ENCODE results near the gene PLEKHG4B. TPM values are rescaled to one million over a fixed set of nuclear protein-coding genes. Genes with fewer than 3 reads are reported as not detected.
"Not testable (repeated sequence)": the region's sequence is repeated elsewhere in the genome, so short reads cannot be mapped to it uniquely, and the experiment has no call there.

The PLEKHG4B gene
- total RNA-seq, 2 donors from 2014 or later, result under 0.01 to 0.28 TPM

DNA sequence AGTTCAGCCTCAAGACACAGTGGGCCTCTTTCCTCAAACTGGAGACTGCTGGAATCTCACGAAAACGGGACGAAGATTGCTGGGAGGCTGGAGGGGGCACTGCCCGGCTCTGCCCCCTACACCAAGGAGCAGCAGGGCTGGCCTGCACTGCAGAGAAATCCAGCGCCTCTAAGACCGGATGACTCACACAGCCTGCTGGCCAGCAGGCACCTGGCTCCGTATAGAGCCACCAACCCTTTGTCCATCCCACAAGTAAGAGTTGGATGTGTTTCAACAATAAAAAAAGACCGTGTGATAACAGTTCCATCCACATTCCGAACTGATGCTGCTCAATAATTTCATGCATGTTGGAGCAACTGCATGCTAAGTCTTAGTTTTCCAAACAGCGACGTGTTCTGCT, 114.4 kb downstream of the PLEKHG4B start:
- TF ChIP-seq, protein P1, sequence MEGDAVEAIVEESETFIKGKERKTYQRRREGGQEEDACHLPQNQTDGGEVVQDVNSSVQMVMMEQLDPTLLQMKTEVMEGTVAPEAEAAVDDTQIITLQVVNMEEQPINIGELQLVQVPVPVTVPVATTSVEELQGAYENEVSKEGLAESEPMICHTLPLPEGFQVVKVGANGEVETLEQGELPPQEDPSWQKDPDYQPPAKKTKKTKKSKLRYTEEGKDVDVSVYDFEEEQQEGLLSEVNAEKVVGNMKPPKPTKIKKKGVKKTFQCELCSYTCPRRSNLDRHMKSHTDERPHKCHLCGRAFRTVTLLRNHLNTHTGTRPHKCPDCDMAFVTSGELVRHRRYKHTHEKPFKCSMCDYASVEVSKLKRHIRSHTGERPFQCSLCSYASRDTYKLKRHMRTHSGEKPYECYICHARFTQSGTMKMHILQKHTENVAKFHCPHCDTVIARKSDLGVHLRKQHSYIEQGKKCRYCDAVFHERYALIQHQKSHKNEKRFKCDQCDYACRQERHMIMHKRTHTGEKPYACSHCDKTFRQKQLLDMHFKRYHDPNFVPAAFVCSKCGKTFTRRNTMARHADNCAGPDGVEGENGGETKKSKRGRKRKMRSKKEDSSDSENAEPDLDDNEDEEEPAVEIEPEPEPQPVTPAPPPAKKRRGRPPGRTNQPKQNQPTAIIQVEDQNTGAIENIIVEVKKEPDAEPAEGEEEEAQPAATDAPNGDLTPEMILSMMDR (IDR thresholded peaks at IDR 0.05), result no peak
- no peak for ATAC-seq (ENCODE audit: insufficient number of reproducible peaks, low FRiP score, low read depth)
- no peak overlapping the region for H3K4me3 ChIP-seq
- H3K9me3 ChIP-seq, result no peaks in the 10 kb centered on the region
- DNase-seq (ENCODE audit: low spot score), result no peak
- H3K36me3 ChIP-seq, result peaks cover 16% of the 10 kb centered on the region
- H3K4me1 ChIP-seq (ENCODE audit: control insufficient read depth in 1 of 2, low read depth in 2 of 2), result no peaks in the 10 kb centered on the region
- no peak overlapping the region for H3K27ac ChIP-seq
- no peaks in the 10 kb centered on the region for H3K27me3 ChIP-seq (replicated peaks; ENCODE audit: insufficient read depth)

DNA sequence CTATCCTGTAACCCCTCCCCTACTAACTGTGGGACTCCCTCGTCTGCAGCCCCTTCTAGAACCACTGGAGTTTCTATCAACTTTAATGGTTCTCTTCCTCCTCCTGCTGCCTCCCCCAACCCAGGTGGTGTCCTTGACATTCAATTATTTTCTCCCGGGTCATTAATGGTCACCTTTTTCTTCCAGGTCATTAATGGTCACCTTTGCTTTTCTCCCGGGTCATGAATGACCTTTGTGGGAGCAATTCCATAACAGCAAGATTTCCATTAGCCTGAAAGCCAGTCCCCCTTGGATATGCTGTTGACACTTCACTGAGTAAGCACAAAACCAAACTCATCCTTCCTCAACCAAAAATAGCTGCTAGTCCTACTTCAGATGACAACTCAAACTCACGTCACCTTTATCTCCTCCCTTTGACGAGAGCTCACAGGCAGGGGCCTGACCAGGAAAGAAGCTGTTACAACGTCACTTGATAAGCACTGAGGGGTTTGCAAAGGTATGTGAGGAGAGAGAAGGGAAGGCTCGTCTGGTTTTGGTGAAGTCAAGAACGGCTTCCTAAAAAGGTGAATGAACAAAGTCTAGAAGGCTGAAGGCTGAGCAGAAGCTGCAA, 115.1 kb downstream of the PLEKHG4B start:
- Histone ChIP-seq H3K4me3 (no peak overlapping the region), H3K4me1 (ENCODE audit: control insufficient read depth in 1 of 2, low read depth in 2 of 2) (no peaks in the 10 kb centered on the region), H3K27me3 (replicated peaks; ENCODE audit: insufficient read depth) (no peaks in the 10 kb centered on the region), H3K36me3 (peaks cover 16% of the 10 kb centered on the region), H3K27ac (no peak overlapping the region), H3K9me3 (no peaks in the 10 kb centered on the region)
- no peak for DNase-seq (ENCODE audit: low spot score)
- no peak for ATAC-seq (ENCODE audit: insufficient number of reproducible peaks, low FRiP score, low read depth)
- TF ChIP-seq, protein P1 (IDR thresholded peaks at IDR 0.05), result no peak

DNA sequence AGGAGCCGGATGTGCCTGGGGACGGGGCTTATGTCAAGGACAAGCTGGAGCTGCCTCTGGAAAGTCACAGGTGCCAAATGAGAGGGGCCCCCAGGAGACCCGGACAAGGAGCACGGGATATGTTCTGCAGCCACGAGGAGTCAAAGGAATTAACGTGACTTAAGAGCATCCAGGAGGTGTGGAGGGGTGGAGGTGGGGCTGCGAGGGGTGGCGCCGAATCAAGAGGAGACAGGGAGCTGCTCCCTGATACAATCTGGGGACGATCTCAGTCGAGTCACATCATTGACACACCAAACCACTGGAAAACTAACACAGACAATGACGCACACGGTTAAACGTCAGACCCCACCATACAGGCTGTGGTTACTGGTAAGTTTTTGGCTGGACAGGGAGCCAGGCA, 115.6 kb downstream of the PLEKHG4B start:
- Histone ChIP-seq H3K4me3 (no peak overlapping the region), H3K36me3 (peaks cover 16% of the 10 kb centered on the region), H3K27ac (no peak overlapping the region), H3K4me1 (ENCODE audit: control insufficient read depth in 1 of 2, low read depth in 2 of 2) (no peaks in the 10 kb centered on the region), H3K27me3 (replicated peaks; ENCODE audit: insufficient read depth) (no peaks in the 10 kb centered on the region), H3K9me3 (no peaks in the 10 kb centered on the region)
- TF ChIP-seq, protein P1 (IDR thresholded peaks at IDR 0.05), result no peak
- DNase-seq (ENCODE audit: low spot score) (no peak), ATAC-seq (ENCODE audit: insufficient number of reproducible peaks, low FRiP score, low read depth) (no peak)

DNA sequence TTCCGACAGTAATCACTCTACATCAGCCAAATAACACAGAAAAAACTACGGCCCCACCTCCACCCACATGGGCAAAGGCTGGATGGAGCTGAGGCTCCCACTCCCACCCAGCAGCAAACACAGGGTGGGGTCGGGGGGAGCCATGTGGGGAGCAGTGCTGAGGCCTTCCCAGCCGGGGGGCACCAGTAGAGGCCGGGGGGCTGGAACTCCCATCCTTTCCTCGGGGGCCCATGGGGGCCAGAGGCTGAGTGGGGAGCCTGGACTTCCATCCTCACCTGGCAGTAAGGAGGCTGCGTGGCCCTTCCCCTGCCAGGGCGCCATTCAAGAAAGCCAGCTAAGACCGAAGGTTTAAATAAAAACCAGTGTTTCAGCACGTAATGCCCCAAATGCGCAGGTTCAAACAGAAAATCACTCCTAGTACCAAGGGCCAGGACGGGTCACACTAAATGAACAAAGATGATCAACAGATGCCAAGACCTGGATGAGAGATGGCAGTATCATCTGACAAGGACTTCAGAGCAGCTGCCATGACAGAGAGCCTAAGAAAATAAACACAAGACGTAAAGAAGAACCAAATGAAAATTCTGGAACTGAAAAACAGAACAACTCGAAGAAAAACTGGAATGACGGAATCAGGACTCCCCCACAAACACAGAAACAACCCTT, 116.6 kb downstream of the PLEKHG4B start:
- Histone ChIP-seq H3K4me1 (ENCODE audit: control insufficient read depth in 1 of 2, low read depth in 2 of 2) (no peaks in the 10 kb centered on the region), H3K27me3 (replicated peaks; ENCODE audit: insufficient read depth) (no peaks in the 10 kb centered on the region), H3K27ac (no peak overlapping the region), H3K4me3 (no peak overlapping the region), H3K36me3 (peaks cover 11% of the 10 kb centered on the region), H3K9me3 (no peaks in the 10 kb centered on the region)
- ATAC-seq (ENCODE audit: insufficient number of reproducible peaks, low FRiP score, low read depth), result no peak
- TF ChIP-seq, protein P1 (IDR thresholded peaks at IDR 0.05), result no peak
- no peak for DNase-seq (ENCODE audit: low spot score)

DNA sequence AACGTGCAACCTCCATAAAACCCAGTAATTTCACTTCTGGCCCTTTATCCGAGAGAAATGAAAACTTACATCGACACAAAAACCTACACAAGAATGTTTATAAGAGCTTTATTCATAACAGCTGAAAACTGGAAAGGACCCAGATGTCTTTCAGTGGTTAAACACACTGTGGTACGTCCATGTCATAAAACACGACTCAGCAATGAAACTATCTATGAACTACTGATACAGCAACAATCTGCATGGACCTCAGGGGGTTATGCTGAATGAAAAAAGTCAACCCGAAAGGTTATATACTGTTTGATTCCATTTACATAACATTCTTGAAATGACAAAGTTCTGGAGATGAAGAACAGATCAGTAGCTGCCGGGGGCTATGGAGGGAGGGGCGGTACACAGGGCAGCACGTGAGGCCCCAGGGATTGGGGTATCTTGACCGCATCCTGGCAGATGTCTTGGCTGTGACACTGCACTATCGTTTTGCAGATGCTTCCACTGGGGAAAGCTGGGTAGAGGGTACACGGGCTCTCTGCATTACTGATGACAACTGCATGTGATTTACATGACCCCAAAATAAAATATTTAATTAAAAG, 121.9 kb downstream of the PLEKHG4B start:
- no peaks in the 10 kb centered on the region for H3K9me3 ChIP-seq
- H3K27me3 ChIP-seq (replicated peaks; ENCODE audit: insufficient read depth), result no peaks in the 10 kb centered on the region
- H3K4me1 ChIP-seq (ENCODE audit: control insufficient read depth in 1 of 2, low read depth in 2 of 2), result peaks cover 0 to 6% of the 10 kb centered on the region in 2 donors
- no peak overlapping the region for H3K4me3 ChIP-seq
- DNase-seq (ENCODE audit: low spot score) (no peak), ATAC-seq (ENCODE audit: insufficient number of reproducible peaks, low FRiP score, low read depth) (no peak)
- TF ChIP-seq, protein P1 (IDR thresholded peaks at IDR 0.05), result no peak
- no peaks in the 10 kb centered on the region for H3K36me3 ChIP-seq
- H3K27ac ChIP-seq, result no peak overlapping the region

DNA sequence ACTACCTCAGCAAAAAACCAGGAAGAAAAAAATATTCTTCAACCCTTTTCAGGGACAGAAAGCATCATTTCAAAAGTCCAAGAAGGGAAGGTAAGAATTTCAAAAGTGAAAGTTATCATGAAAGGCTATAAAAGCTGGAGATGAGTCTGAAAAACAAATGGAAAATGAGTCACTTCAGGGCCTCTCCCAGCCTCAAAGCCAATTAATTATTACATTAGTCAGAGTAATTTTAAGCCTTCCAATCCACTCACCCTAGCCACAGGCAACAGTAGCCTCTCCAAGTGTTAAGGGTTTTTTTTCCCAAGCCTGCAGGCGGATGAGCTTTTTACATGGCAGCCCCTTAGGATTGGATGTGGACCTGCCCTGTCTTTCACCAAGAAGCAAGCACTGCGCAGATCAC, 123.3 kb downstream of the PLEKHG4B start:
- not testable (repeated sequence) for DNase-seq (ENCODE audit: low spot score); H3K27me3 ChIP-seq (replicated peaks; ENCODE audit: insufficient read depth); ATAC-seq (ENCODE audit: insufficient number of reproducible peaks, low FRiP score, low read depth); H3K36me3 ChIP-seq; H3K27ac ChIP-seq; H3K9me3 ChIP-seq; H3K4me3 ChIP-seq
- peaks cover 0 to 16% of the 10 kb centered on the region in 2 donors for H3K4me1 ChIP-seq (ENCODE audit: control insufficient read depth in 1 of 2, low read depth in 2 of 2)

DNA sequence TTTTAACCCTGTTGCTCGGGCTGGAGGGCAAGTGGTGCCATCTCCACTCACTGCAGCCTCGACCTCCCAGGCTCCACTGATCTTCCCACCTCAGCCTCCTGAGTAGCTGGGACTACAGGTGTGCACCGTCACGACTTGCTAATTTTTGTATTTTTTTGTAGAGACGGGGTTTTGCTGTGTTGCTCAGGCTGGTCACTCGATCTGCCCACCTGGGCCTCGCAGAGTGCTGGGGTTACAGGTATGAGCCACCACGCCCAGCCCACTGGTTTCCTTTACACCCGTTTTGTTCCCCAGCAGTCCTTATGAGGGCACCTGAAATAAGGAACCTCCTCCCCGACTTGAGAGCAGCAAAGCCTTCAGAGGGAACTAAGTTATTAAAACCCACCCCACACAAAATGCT, 124.1 kb downstream of the PLEKHG4B start:
- not testable (repeated sequence) for DNase-seq (ENCODE audit: low spot score); H3K36me3 ChIP-seq; H3K27me3 ChIP-seq (replicated peaks; ENCODE audit: insufficient read depth); H3K4me3 ChIP-seq; ATAC-seq (ENCODE audit: insufficient number of reproducible peaks, low FRiP score, low read depth); H3K27ac ChIP-seq; H3K9me3 ChIP-seq
- H3K4me1 ChIP-seq (ENCODE audit: control insufficient read depth in 1 of 2, low read depth in 2 of 2), result peaks cover 0 to 25% of the 10 kb centered on the region in 2 donors

Measured in thoracic aorta (tissue), 2 donors.